Thoracic aorta (tissue), 2 donors: ENCODE data around the gene TLR1. TPM values are rescaled to one million over a fixed set of nuclear protein-coding genes. Genes with fewer than 3 reads are reported as not detected.

Experiments used
- ATAC-seq: fragments of 150-250 bp; one replicate; pipeline ENCODE4 v1.8.0; 2017; ENCODE audit warnings: low read depth; ENCODE audit not compliant: insufficient number of reproducible peaks, low FRiP score
- DNase-seq: peaks from one replicate; pipeline ENCODE4 v3.0.0-alpha.2; 2020; ENCODE audit warnings: low spot score
- H3K27ac ChIP-seq, 2 donors: fragments of 200-600 bp; sonication (generic); 1 replicate in 1 of 2; 2 replicates in 1 of 2; pipeline ENCODE4 v1.5.1; 2016; ENCODE audit warnings: mild to moderate bottlenecking in 2 of 2, moderate library complexity in 2 of 2
- H3K27me3 ChIP-seq: fragments of 200-600 bp; sonication (generic); replicated peaks from 2 replicates; pipeline ENCODE4 v1.6.0; 2016; ENCODE audit warnings: mild to moderate bottlenecking; ENCODE audit not compliant: insufficient read depth
- H3K36me3 ChIP-seq: fragments of 200-600 bp; sonication (generic); one replicate; pipeline ENCODE4 v1.5.1; 2016
- H3K4me1 ChIP-seq, 2 donors: fragments of 200-600 bp; sonication (generic); 1 replicate in 1 of 2; 2 replicates in 1 of 2; pipeline versions ENCODE4 v1.5.1 to v1.6.0; 2016; ENCODE audit warnings: low read depth in 2 of 2, mild to moderate bottlenecking in 1 of 2; ENCODE audit not compliant: control insufficient read depth in 1 of 2
- H3K4me3 ChIP-seq: fragments of 200-600 bp; sonication (generic); 2 replicates; pipeline ENCODE4 v1.5.1; 2016; ENCODE audit warnings: mild to moderate bottlenecking
- H3K9me3 ChIP-seq: fragments of 200-600 bp; sonication (generic); 2 replicates; pipeline ENCODE4 v1.5.1; 2016
- total RNA-seq, 2 donors: library from RNA; depleted of rRNA; stranded (reverse); fragments of >200 nt; gene quantifications; one replicate each; pipeline versions ENCODE4 v1.1.0 to v1.2.3, GENCODE V29; 2016
- TF ChIP-seq, protein P1 (sequence below): fragments of 200-600 bp; sonication (generic); IDR thresholded peaks from one replicate; pipeline ENCODE4 v1.5.1; 2019; ENCODE audit warnings: antibody characterized with exemption

TLR1 gene
- total RNA-seq, 2 donors from 2014 or later: 16.1 to 36.3 TPM

DNA sequence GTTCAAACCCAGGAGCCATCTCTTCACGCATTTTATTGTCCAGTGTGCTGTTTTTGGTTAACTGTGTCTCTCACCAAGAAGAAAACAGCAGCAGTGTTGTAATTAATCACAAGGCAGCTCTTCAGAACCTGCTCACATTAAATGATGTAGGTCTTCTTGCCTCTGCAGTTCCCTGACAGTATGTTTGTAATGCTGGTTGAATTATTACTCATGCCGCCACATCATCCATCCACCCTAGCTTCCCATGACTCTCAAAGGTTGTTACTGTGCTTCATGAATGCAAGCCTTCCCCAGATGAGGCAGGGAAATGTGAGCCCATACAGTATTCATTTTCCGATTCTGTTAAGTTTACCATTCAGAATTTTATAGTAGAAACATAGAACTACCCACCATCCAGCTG lies 39.2 kb downstream of the TLR1 start:
- Histone ChIP-seq H3K9me3 (no peaks in the 10 kb centered on the region), H3K27me3 (no peaks in the 10 kb centered on the region), H3K36me3 (no peaks in the 10 kb centered on the region), H3K27ac (no peak overlapping the region), H3K4me3 (no peak overlapping the region), H3K4me1 (no peaks in the 10 kb centered on the region)
- ATAC-seq: peak; percentile 18
- no peak for DNase-seq
- TF ChIP-seq, protein P1, sequence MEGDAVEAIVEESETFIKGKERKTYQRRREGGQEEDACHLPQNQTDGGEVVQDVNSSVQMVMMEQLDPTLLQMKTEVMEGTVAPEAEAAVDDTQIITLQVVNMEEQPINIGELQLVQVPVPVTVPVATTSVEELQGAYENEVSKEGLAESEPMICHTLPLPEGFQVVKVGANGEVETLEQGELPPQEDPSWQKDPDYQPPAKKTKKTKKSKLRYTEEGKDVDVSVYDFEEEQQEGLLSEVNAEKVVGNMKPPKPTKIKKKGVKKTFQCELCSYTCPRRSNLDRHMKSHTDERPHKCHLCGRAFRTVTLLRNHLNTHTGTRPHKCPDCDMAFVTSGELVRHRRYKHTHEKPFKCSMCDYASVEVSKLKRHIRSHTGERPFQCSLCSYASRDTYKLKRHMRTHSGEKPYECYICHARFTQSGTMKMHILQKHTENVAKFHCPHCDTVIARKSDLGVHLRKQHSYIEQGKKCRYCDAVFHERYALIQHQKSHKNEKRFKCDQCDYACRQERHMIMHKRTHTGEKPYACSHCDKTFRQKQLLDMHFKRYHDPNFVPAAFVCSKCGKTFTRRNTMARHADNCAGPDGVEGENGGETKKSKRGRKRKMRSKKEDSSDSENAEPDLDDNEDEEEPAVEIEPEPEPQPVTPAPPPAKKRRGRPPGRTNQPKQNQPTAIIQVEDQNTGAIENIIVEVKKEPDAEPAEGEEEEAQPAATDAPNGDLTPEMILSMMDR: no peak

DNA sequence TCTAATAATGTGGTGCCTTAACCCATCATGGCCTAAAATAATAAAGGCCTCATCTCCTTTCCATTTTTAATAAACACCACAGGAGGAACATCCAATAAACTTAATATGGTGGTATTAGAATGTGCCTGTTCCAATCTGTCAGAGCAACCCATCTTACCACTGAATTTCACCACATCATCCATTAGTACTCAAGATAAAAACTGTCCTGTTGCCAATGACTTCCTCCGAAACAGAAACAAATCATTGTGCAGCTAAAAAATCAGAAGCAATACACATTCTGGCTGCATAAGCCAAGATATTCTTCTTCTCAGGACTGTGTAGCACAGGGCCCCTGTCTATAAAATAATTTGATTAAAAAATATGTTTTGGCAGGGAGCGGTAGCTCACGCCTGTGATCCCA lies 40.3 kb downstream of the TLR1 start:
- Histone ChIP-seq H3K4me3 (no peak overlapping the region), H3K27ac (no peak overlapping the region), H3K9me3 (no peaks in the 10 kb centered on the region), H3K36me3 (no peaks in the 10 kb centered on the region), H3K4me1 (peaks cover 0 to 3% of the 10 kb centered on the region in 2 donors), H3K27me3 (no peaks in the 10 kb centered on the region)
- no peak for DNase-seq
- ATAC-seq: no peak
- TF ChIP-seq, protein P1: no peak

DNA sequence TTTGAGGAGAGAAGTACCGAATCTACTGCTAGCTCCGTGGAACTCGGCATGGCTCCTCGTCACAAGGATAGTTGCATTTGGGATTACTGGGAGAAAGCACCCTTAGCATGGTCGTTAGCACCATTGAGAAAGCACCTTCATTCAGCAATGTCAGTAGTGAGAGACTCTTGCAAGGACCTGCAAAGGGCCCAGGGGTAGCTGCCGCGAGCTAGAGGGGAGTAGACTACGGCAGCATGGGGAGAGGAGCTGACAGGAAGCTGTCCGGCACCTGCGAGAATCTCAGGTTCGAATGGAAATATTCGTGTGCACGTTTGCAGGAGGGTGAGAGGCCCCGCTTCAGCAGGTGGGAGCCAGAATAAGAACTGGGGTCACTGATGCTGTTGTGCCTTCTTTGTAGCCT lies 42.0 kb downstream of the TLR1 start:
- H3K4me3 ChIP-seq: no peak overlapping the region
- H3K4me1 ChIP-seq: peaks cover 0 to 5% of the 10 kb centered on the region in 2 donors
- H3K27me3 ChIP-seq: no peaks in the 10 kb centered on the region
- ATAC-seq (no peak), DNase-seq (no peak)
- no peak overlapping the region for H3K27ac ChIP-seq
- TF ChIP-seq, protein P1: no peak
- H3K36me3 ChIP-seq: no peaks in the 10 kb centered on the region
- no peaks in the 10 kb centered on the region for H3K9me3 ChIP-seq

DNA sequence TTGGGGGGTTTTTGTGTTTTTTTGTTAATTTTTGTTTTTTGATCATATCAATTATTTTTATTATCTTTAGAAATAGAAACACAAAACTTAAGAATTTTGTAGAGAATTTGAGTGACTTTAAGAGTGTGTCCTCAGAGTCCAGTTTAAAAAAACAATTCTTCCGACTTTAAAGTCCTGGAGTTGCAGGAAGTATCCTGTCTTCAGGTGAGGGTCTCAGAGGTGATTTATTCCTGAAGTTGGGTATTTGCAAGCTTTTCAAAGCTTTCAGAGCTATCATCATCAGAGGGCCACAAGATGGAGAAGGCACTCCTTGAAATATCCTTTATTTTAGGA lies 44.8 kb downstream of the TLR1 start:
- H3K4me3 ChIP-seq: no peak overlapping the region
- TF ChIP-seq, protein P1: no peak
- DNase-seq (no peak), ATAC-seq (no peak)
- no peaks in the 10 kb centered on the region for H3K27me3 ChIP-seq
- no peaks in the 10 kb centered on the region for H3K9me3 ChIP-seq
- H3K4me1 ChIP-seq: peaks cover 0 to 5% of the 10 kb centered on the region in 2 donors
- no peaks in the 10 kb centered on the region for H3K36me3 ChIP-seq
- no peak overlapping the region for H3K27ac ChIP-seq

- Histone ChIP-seq H3K27me3 (no peaks in the 10 kb centered on the region), H3K36me3 (no peaks in the 10 kb centered on the region), H3K9me3 (no peaks in the 10 kb centered on the region), H3K4me3 (no peak overlapping the region), H3K27ac (no peak overlapping the region), H3K4me1 (peaks cover 0 to 5% of the 10 kb centered on the region in 2 donors)
- TF ChIP-seq, protein P1: peak; percentile 64
- ATAC-seq (no peak), DNase-seq (no peak)
Observed at GRCh38 chr4:38759113-38759789, 45.3 kb downstream of the TLR1 start.
